Activated naive CD4-positive, alpha-beta T cell treated with anti-CD3 and anti-CD28 coated beads, Interleukin-2, amount 10 ng/mL, durations not matched to agents 7 days and 5 days (primary cell): ENCODE measurements around the gene ERN1.

Source experiments
- CTCF ChIA-PET: fragments of 350-600 bp; sonication (Branson Sonifier 250); formaldehyde crosslinking; loops from one replicate; lab custom pipeline; 2021; ENCODE audit warnings: antibody characterized with exemption; lab: Charles Lee
- DNase-seq: peaks from one replicate; pipeline ENCODE4 v3.0.0-alpha.2; 2020
- H3K27ac Mint-ChIP-seq: one replicate; pipeline ENCODE4 v1.8.0; 2021; ENCODE audit warnings: mild to moderate bottlenecking, moderate library complexity, mixed read lengths
- H3K27me3 Mint-ChIP-seq: one replicate; pipeline ENCODE4 v1.8.0; 2021; ENCODE audit warnings: mild to moderate bottlenecking, mixed read lengths
- H3K36me3 Mint-ChIP-seq: one replicate; pipeline ENCODE4 v1.8.0; 2021; ENCODE audit warnings: mixed read lengths
- H3K4me1 Mint-ChIP-seq: one replicate; pipeline ENCODE4 v1.8.0; 2021; ENCODE audit warnings: mixed read lengths
- H3K4me3 Mint-ChIP-seq: one replicate; pipeline ENCODE4 v1.8.0; 2021; ENCODE audit warnings: mild to moderate bottlenecking, moderate library complexity, mixed read lengths
- H3K9me3 Mint-ChIP-seq: one replicate; pipeline ENCODE4 v1.8.0; 2021; ENCODE audit warnings: mixed read lengths

The ERN1 gene

DNA sequence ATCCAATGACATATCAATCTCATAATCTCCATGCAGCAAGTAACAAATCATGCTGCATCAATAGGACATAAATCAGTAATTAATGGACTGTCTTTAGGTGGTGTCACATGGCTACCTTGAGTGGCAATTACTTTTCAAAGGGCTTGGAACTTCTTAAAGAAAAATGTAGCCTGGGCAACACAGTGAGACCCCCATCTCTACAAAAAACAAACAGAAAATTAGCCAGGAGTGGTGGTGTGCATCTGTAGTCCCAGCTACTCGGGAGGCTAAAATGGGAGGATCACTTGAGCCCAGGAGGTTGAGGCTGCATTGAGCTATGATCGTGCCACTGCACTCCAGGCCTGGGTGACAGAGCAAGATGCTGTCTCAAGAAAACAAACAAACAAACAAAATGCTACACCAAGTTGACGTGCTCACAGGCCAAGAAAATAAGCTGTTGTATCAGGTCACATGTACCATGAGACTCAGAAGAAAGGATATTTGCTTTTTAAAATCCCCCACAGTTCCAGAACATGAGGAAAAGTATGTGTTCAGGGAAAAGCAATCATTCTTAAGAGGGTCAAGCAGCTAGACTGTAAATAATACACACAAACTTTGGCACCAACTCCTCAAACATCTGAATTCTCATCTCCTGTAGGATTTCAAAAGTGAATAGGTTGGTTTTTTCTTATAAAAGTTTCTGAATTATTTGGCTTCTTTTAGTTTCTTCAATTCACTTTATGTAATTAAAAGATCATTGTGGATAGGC lies 23.8 kb upstream of the ERN1 start:
- peaks cover 2% of the 10 kb centered on the region for H3K4me1 Mint-ChIP-seq
- H3K9me3 Mint-ChIP-seq, result no peaks in the 10 kb centered on the region
- peaks cover 27% of the 10 kb centered on the region for H3K36me3 Mint-ChIP-seq
- CTCF ChIA-PET, result interaction anchor here (0.7 kb wide), 1 partner anchor 20 kb away, joined by 3 read pairs; no protein-coding TSS in a partner anchor
- H3K4me3 Mint-ChIP-seq, result no peak overlapping the region
- no peak overlapping the region for H3K27ac Mint-ChIP-seq
- no peaks in the 10 kb centered on the region for H3K27me3 Mint-ChIP-seq
- no peak for DNase-seq

DNA sequence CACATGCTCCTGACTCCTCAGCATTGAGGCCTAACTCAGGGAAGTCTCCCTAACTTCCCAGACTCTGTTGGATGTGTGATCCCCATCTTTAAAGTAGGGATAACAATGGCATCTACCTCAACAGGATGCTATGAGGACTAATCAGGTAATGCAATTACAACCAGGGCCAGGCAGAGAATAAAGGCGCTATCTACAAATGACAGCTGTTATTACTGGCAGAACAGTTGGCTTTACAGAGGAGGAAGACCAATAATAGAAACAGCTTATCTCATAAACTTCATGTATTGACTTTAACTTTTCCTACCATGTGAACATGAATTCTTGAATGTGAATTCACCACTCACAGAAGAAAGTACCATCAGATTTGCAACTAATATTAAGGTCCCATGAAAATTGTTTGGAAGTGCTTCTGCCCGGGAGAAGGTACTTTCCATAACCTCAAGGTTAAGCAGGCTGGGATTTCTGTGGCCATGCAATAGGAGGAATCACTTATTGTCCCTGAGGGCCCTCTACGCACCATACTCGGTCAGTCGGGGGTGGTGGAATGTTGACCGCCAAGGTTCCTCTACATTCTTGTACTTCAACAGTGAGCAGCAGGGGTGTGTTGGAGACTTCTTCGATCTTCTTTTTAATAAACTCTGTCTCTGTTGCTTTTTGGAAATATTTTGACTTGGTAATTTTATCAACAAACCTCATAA lies 22.6 kb upstream of the ERN1 start:
- H3K4me1 Mint-ChIP-seq, result peaks cover 11% of the 10 kb centered on the region
- no peak overlapping the region for H3K4me3 Mint-ChIP-seq
- peaks cover 35% of the 10 kb centered on the region for H3K36me3 Mint-ChIP-seq
- no peaks in the 10 kb centered on the region for H3K9me3 Mint-ChIP-seq
- CTCF ChIA-PET, result interaction anchor here (0.8 kb wide), 1 partner anchor 262 kb away, joined by 3 read pairs; no protein-coding TSS in a partner anchor
- no peaks in the 10 kb centered on the region for H3K27me3 Mint-ChIP-seq
- no peak overlapping the region for H3K27ac Mint-ChIP-seq
- no peak for DNase-seq

DNA sequence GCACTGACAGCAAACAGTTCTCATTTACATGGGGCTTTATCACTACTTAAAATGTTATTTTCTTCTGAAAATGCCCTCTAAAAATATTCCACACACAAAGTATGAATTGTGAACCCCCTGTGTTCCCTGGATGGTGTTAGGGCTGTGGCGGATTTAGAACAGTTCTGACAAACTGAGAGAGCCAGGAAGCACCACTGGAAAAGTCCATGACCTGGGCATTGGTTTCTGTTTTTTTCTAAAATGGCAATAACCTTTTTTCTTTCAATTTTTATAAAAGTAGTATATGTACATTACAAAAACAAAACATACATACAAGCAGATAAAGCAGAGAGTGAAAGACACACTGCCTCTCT lies 21.0 kb upstream of the ERN1 start:
- DNase-seq, result no peak
- H3K4me1 Mint-ChIP-seq, result peaks cover 21% of the 10 kb centered on the region
- CTCF ChIA-PET, result interaction anchor here (6.0 kb wide), 1 partner anchor 131 kb away, joined by 25 read pairs; no protein-coding TSS in a partner anchor
- H3K27me3 Mint-ChIP-seq, result no peaks in the 10 kb centered on the region
- no peaks in the 10 kb centered on the region for H3K9me3 Mint-ChIP-seq
- H3K4me3 Mint-ChIP-seq, result no peak overlapping the region
- peaks cover 42% of the 10 kb centered on the region for H3K36me3 Mint-ChIP-seq
- no peak overlapping the region for H3K27ac Mint-ChIP-seq

DNA sequence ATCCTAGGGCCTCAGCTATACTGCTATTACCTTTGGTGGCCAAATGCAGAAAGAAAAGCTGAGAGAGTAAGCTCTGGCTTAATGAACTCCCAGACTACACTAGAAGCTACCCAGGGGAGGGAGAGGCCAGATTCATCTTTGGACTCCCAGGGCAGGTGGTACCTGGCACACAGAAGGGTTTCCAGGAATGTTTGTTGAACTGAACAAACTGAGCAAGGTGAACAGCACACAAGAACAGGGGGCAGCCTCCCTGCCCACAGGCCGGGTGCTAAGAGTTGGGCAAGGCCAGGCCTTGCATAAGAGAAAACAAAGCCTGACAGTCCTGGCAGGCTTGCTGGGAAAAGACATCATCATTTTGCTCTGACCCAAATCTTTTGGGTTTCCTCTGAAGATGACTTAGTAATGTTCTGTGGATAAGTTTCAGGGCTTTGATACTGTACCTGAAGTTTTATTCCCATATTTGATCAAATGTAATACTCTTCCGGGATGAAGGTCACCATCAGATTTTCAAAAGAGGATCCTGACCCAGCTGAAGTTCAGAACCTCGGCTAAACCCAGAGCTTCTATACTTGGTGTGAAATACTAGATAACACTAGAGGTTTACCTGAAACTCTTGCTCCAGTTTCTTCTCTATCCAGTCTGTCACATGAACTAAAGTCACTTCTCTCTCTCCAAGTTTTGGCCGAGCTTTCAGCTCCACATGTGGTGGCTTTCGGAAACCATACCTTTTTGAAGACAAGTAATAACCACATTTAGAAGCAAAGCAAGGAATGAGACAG lies 20.5 kb upstream of the ERN1 start:
- Mint-ChIP-seq H3K4me1 (peaks cover 21% of the 10 kb centered on the region), H3K27me3 (no peaks in the 10 kb centered on the region), H3K4me3 (no peak overlapping the region), H3K36me3 (peaks cover 42% of the 10 kb centered on the region), H3K27ac (no peak overlapping the region), H3K9me3 (no peaks in the 10 kb centered on the region)
- CTCF ChIA-PET, result interaction anchor here (1.3 to 6.0 kb wide), 4 partner anchors 113 to 141 kb away, joined by 3 to 25 read pairs (median 4); partner anchors contain the start of gene TEX2
- DNase-seq, result no peak

DNA sequence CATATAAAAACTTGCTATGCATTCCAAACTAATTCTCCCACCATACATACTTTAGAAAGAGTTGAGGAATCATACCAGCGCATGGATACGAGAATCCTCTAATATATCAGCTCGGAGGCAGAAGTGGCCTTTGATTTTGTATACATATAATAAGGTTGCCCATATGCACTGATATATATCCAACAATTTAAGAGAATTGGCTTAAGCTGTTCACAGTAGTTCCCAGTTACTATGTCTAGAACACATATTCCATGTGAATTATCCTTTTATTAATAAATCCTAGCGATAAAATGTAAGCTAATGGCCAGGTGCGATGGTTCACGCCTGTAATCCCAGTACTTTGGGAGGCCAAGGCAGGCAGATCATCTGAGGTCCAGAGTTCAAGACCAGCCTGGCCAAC lies 19.3 kb upstream of the ERN1 start:
- Mint-ChIP-seq H3K36me3 (peaks cover 38% of the 10 kb centered on the region), H3K9me3 (no peaks in the 10 kb centered on the region), H3K4me1 (peaks cover 27% of the 10 kb centered on the region), H3K27me3 (no peaks in the 10 kb centered on the region), H3K27ac (no peak overlapping the region), H3K4me3 (no peak overlapping the region)
- CTCF ChIA-PET, result interaction anchor here (0.7 to 6.0 kb wide), 12 partner anchors 16 to 271 kb away, joined by 3 to 25 read pairs (median 4); partner anchors contain the start of gene TEX2
- DNase-seq, result no peak

DNA sequence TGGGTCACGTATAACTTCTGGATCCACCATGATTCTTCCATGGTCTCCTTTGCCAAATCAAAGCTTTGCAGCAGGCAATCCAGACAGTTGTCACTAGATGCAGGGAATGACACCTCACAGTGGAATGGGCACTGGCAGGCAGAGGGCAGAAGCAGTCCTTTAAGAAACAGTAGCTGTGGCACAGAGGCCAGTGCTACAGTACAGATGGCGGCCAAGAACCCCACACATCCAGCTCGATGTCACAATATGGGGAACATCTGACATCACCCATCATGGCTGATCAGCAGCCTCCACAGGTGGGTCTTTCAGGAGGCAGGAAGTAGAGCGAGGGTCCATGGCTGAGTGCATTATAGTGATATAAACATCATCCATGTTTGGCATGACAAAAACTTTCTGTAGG lies 18.8 kb upstream of the ERN1 start:
- no peak overlapping the region for H3K4me3 Mint-ChIP-seq
- H3K27me3 Mint-ChIP-seq, result no peaks in the 10 kb centered on the region
- H3K27ac Mint-ChIP-seq, result peak overlapping the region; percentile 16
- no peak for DNase-seq
- CTCF ChIA-PET, result interaction anchor here (0.7 to 6.0 kb wide), 11 partner anchors 21 to 271 kb away, joined by 3 to 25 read pairs (median 4); partner anchors contain the start of gene TEX2
- peaks cover 36% of the 10 kb centered on the region for H3K36me3 Mint-ChIP-seq
- H3K4me1 Mint-ChIP-seq, result peaks cover 27% of the 10 kb centered on the region
- no peaks in the 10 kb centered on the region for H3K9me3 Mint-ChIP-seq

DNA sequence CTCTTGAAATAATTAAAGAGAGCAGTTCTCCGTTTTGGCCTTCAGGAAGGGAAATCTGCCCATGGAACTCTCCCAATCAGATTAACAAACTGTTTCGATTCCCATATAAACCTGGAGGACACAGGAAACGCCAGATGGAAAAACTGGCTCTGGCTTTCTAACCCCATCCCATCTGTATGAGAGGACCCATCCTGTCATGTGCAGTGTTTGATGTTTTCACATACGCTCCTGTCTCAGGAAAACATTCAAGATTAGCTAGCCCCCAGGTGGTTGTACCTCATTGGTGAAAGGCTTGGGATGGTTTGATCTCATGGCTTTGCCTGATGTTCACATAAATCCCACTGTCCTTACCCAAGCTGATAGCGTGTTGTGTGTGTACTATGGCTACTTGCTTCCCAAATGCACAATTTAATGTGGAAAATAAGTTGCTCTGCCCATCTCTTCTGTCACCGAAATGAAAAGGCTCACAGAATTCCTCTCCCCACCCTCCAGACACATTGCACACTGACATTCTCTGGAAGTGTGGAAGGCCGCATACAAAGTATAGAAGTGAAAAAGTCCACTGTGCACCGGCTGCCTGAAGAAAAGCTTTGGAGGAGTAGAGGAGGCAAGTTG lies 18.2 kb upstream of the ERN1 start:
- Mint-ChIP-seq H3K9me3 (no peaks in the 10 kb centered on the region), H3K27me3 (no peaks in the 10 kb centered on the region), H3K4me1 (peaks cover 27% of the 10 kb centered on the region)

DNA sequence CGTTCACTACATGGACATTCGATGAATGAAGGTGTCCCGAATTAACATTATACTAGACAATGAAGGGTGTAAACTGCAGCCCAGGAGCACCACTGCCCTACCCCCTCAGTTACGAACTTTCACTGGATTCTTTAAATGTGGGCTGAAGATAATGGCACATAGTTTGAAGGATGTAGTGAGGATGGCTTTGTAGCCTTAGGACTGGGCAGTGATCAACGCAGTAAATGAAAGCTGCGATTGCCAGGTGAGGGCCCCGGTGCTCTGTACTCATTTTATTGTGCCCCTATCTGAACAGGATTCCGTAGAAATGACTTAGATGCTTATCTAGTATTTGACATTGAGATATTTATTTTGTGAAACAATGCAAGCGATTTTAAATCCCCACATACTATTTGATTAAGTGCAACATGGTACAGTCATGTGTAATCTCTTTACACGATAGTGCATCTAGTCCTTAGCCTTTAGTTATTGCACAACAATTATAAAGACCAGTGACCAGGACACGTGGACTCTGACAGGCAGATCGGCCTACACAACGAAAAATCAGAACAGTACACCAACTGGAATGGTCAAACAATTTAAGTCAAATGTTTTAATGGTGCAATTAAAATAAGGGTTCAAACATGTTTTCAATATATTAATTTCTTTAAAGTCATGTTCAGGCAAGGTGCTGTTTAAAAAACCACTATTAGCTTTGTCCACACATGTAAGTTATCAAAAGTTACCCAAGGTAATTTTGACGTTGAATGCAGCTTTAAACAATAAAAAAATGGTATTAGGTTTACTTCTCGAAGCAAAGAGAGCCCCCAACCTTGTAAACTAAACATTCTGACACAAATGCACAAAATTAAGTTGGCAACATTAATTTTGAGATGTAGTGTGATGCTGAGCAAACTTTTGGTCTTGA lies 17.4 kb upstream of the ERN1 start:
- no peak overlapping the region for H3K4me3 Mint-ChIP-seq
- no peaks in the 10 kb centered on the region for H3K9me3 Mint-ChIP-seq
- no peaks in the 10 kb centered on the region for H3K27me3 Mint-ChIP-seq
- H3K27ac Mint-ChIP-seq, result no peak overlapping the region
- H3K36me3 Mint-ChIP-seq, result peaks cover 26% of the 10 kb centered on the region
- CTCF ChIA-PET, result interaction anchor here (1.1 to 6.0 kb wide), 4 partner anchors 122 to 273 kb away, joined by 3 to 25 read pairs (median 4); no protein-coding TSS in a partner anchor
- H3K4me1 Mint-ChIP-seq, result peaks cover 27% of the 10 kb centered on the region
- DNase-seq, result no peak

More for the DNA sequence above, 18.2 kb upstream of the ERN1 start:
- CTCF ChIA-PET, result interaction anchor here (0.9 to 6.0 kb wide), 7 partner anchors 81 to 272 kb away, joined by 3 to 25 read pairs (median 5); no protein-coding TSS in a partner anchor
- no peak for DNase-seq
- peak overlapping the region; percentile 16 for H3K27ac Mint-ChIP-seq
- H3K36me3 Mint-ChIP-seq, result peaks cover 33% of the 10 kb centered on the region
- H3K4me3 Mint-ChIP-seq, result no peak overlapping the region

DNA sequence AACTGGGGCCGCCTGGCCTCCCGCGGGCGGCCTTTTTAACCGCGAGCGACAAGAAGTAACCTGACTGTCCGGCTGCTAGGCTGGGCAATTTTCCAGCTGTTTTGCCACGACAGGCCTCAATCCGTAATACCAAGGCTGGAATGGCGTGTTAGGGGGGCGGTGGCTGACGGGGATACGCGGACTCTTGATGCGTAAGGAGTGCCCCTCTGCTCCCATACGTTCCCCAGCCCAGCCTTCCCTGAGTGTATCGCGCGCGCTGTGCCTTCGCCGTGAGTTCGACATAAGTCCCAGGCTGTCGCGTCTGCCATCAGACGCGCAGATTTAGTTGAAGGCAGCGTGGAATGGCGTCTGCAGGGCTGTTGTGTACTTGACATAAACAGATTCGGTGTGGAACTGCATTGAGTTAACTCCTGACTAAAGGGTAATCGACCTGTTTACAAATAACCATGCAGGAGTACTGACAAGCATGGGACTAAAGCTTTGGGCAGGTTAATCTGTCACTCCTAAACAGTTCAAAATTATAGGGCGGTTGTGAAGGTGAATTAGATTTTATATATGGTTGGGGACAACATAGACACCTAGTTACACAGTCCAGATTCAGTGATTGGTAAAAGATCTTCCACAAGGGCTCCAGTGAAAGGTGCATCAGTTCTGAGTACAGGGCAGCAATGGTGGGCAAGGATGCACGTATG lies 16.6 kb upstream of the ERN1 start:
- peak; percentile 58 for DNase-seq
- H3K27ac Mint-ChIP-seq, result no peak overlapping the region

DNA sequence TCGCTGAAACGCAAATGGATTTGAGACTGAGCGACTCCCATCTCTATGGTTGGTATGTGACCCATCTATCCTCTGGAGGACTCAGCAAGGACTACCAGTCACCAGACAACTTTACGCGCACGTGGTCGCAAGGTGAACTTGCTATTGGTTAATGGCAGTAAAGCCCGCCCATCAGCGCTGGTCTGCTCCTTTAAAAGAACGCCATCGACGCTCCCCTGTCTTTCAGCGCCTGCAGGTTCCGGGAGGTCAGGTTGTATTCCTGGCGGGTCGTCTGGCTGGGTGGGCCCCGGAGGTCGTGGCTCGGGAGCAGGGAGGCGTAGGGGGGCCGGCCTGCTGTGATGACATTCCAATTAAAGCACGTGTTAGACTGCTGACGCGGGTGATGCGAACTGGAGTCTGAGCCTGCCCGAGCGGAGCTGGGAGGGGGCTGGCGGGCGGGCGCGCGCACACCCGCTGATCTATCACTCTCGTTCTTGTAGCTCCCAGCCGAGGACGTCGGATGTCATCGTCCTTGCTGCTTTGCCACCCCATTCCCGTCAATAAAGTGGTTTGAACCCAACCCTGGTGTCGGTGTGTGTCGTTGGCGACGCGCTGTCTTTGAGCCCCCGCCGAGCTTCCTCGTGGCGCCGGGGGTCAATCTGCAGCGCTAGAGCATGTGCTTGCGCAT lies 15.9 kb upstream of the ERN1 start:
- H3K36me3 Mint-ChIP-seq, result peaks cover 22% of the 10 kb centered on the region
- no peaks in the 10 kb centered on the region for H3K27me3 Mint-ChIP-seq
- peak; percentile 97 for DNase-seq
- no peaks in the 10 kb centered on the region for H3K9me3 Mint-ChIP-seq
- CTCF ChIA-PET, result interaction anchor here (0.7 to 6.0 kb wide), 8 partner anchors 12 to 239 kb away, joined by 3 to 25 read pairs (median 4); no protein-coding TSS in a partner anchor
- no peak overlapping the region for H3K4me3 Mint-ChIP-seq
- peaks cover 27% of the 10 kb centered on the region for H3K4me1 Mint-ChIP-seq
- H3K27ac Mint-ChIP-seq, result no peak overlapping the region

More for the DNA sequence above, 16.6 kb upstream of the ERN1 start:
- H3K9me3 Mint-ChIP-seq, result no peaks in the 10 kb centered on the region
- peaks cover 22% of the 10 kb centered on the region for H3K36me3 Mint-ChIP-seq
- H3K27me3 Mint-ChIP-seq, result no peaks in the 10 kb centered on the region
- CTCF ChIA-PET, result interaction anchor here (1.1 to 6.0 kb wide), 5 partner anchors 12 to 135 kb away, joined by 3 to 25 read pairs (median 4); no protein-coding TSS in a partner anchor
- H3K4me1 Mint-ChIP-seq, result peaks cover 27% of the 10 kb centered on the region
- no peak overlapping the region for H3K4me3 Mint-ChIP-seq

DNA sequence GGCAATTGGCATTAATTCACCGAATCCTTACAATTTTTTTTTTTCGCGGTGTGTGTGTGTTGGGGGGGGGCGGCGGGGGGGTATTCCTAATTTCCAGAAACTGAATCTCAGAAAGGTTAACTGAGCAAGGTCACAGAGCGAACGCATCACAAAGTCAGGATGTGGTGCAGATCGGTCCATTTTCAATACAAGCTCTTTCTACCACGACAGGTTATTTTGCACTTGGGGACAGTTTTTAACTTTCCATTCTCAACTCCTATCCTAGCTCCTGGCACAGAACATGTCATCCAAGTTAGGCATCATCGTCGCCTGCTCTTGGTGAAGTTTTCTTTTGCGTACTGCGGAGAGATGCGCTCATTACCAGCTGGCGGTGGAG lies 15.4 kb upstream of the ERN1 start:
- no peak for DNase-seq
- CTCF ChIA-PET, result interaction anchor here (0.7 to 6.0 kb wide), 7 partner anchors 11 to 238 kb away, joined by 3 to 25 read pairs (median 4); no protein-coding TSS in a partner anchor
- Mint-ChIP-seq H3K27ac (no peak overlapping the region), H3K27me3 (no peaks in the 10 kb centered on the region), H3K4me3 (no peak overlapping the region), H3K36me3 (peaks cover 19% of the 10 kb centered on the region), H3K9me3 (no peaks in the 10 kb centered on the region), H3K4me1 (peaks cover 27% of the 10 kb centered on the region)

DNA sequence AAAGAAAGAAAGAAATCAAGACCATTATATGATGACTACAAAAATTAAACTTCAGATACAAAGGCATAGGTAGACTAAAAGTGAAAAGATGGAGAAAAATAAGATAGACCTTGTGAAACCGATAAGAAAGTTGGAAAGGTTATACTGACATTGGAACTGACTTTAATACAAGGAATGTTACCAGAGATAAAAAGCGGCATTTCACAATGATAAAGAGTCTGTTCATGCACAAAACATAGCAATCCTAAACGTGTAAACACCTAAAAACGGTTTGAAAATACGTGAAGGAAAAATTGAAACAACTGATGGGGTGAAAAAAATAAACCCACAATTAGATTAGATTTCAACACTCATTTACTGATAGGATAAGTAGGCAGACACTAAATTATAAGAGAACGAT lies 9.6 kb upstream of the ERN1 start:
- Mint-ChIP-seq H3K4me1 (no peaks in the 10 kb centered on the region), H3K27ac (no peak overlapping the region), H3K9me3 (no peaks in the 10 kb centered on the region), H3K27me3 (peaks cover 12% of the 10 kb centered on the region), H3K4me3 (no peak overlapping the region), H3K36me3 (no peaks in the 10 kb centered on the region)
- CTCF ChIA-PET, result interaction anchor here (0.9 to 1.2 kb wide), 3 partner anchors 109 to 189 kb away, joined by 3 to 4 read pairs (median 4); no protein-coding TSS in a partner anchor
- no peak for DNase-seq
